Measurements from ENCODE around the gene HPS5. TPM values are rescaled to one million over a fixed set of nuclear protein-coding genes. Genes with fewer than 3 reads are reported as not detected.

HPS5 gene
- total and polyA plus RNA-seq, 2 donors (not counting 3 experiments of a cell fraction or from before 2014, with no cell fraction given), result 4.7 to 14.1 TPM

GRCh38 chr11:18230859-18231258 is 91.1 kb downstream of the HPS5 start:
- Histone ChIP-seq H3K9me3 (replicated peaks; ENCODE audit: control insufficient read depth, insufficient read depth, low read length) (no peaks in the 10 kb centered on the region), H3K4me3 (replicated peaks in 1 of 3; ENCODE audit: insufficient read depth in 1 of 3, low read depth in 1 of 3, low read length in 3 of 3) (no peak overlapping the region), H3K4me2 (ENCODE audit: insufficient read depth, low read length) (no peak overlapping the region), H3K79me2 (ENCODE audit: control insufficient read depth, insufficient read depth, low read length) (no peaks in the 10 kb centered on the region), H4K20me1 (replicated peaks; ENCODE audit: control insufficient read depth, extremely low read depth, insufficient read depth, low read length) (no peaks in the 10 kb centered on the region), H2AFZ (ENCODE audit: low read depth, low read length) (no peak overlapping the region), H3K9ac (replicated peaks; ENCODE audit: extremely low read depth, insufficient read depth, low read length) (no peak overlapping the region), H3K27me3 (ENCODE audit: control insufficient read depth in 2 of 2, insufficient read depth in 2 of 2, low read length in 2 of 2) (no peaks in the 10 kb centered on the region), H3K27ac (ENCODE audit: insufficient read depth, low read depth, low read length) (no peak overlapping the region), H3K4me1 (ENCODE audit: control insufficient read depth, extremely low read depth, insufficient read depth, low read length) (no peaks in the 10 kb centered on the region), H3K9me1 (replicated peaks; ENCODE audit: control insufficient read depth, extremely low read depth, insufficient read depth, low read length) (no peaks in the 10 kb centered on the region), H3K36me3 (ENCODE audit: control insufficient read depth in 2 of 2, extremely low read depth in 1 of 2, insufficient read depth in 2 of 2, low read length in 2 of 2) (no peaks in the 10 kb centered on the region)
- no peak for FAIRE-seq
- DNase-seq (ENCODE audit: low read depth, low spot score), result no peak
- BruUV-seq (replicated peaks), result no TSS peak
- POLR2A ChIA-PET, result no interaction called here
- dilution Hi-C loops (cut with MboI; ENCODE audit: extremely low pct_ligation_motif_present, low sequenced_read_pairs), result no loop called here
- TF ChIP-seq POLR2AphosphoS5 (IDR thresholded peaks at IDR 0.05; ENCODE audit: insufficient read depth, low read depth, low read length), result no peak
- TF ChIP-seq FOS (IDR thresholded peaks at IDR 0.05; ENCODE audit: borderline replicate concordance, insufficient read depth, low read length), result no peak
- TF ChIP-seq JUN (IDR thresholded peaks at IDR 0.05; ENCODE audit: borderline replicate concordance, insufficient read depth, insufficient read length, low read depth), result no peak
- no peak for TF ChIP-seq MYC (IDR thresholded peaks at IDR 0.05; ENCODE audit: low read depth, low read length)
- TF ChIP-seq MAX (IDR thresholded peaks at IDR 0.05; ENCODE audit: insufficient read depth, insufficient read length), result no peak
- no peak for TF ChIP-seq GATA2 (IDR thresholded peaks at IDR 0.05; ENCODE audit: insufficient read depth, insufficient read length, low read depth, low read length)
- TF ChIP-seq, protein P1, sequence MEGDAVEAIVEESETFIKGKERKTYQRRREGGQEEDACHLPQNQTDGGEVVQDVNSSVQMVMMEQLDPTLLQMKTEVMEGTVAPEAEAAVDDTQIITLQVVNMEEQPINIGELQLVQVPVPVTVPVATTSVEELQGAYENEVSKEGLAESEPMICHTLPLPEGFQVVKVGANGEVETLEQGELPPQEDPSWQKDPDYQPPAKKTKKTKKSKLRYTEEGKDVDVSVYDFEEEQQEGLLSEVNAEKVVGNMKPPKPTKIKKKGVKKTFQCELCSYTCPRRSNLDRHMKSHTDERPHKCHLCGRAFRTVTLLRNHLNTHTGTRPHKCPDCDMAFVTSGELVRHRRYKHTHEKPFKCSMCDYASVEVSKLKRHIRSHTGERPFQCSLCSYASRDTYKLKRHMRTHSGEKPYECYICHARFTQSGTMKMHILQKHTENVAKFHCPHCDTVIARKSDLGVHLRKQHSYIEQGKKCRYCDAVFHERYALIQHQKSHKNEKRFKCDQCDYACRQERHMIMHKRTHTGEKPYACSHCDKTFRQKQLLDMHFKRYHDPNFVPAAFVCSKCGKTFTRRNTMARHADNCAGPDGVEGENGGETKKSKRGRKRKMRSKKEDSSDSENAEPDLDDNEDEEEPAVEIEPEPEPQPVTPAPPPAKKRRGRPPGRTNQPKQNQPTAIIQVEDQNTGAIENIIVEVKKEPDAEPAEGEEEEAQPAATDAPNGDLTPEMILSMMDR (IDR thresholded peaks at IDR 0.05; ENCODE audit: extremely low read depth in 1 of 2, insufficient read depth in 1 of 2, low read depth in 1 of 2, low read length in 2 of 2), result no peak
- no peak for TF ChIP-seq EZH2 (IDR thresholded peaks at IDR 0.05; ENCODE audit: borderline replicate concordance, low read depth, low read length, severe bottlenecking)
- no peak for TF ChIP-seq POLR2A (IDR thresholded peaks at IDR 0.05; ENCODE audit: low read depth, low read length)
- intact Hi-C loops (cut with micrococcal nuclease), result no loop called here
- CTCF ChIA-PET, result interaction anchor here (1.5 to 1.6 kb wide), 2 partner anchors 10 to 13 kb away, joined by 4 to 5 read pairs; no protein-coding TSS in a partner anchor

All from endothelial cell of umbilical vein (primary cell).